Lower leg skin (tissue), 4 donors: ENCODE measurements around the gene NPAS3. TPM values are rescaled to one million over a fixed set of nuclear protein-coding genes. Genes with fewer than 3 reads are reported as not detected.

Experiments
- DNase-seq, 2 donors: peaks; one replicate each; pipeline ENCODE4 v3.0.0-alpha.2; 2019; ENCODE audit warnings: low spot score in 2 of 2
- H3K4me3 ChIP-seq: fragments of 200-600 bp; sonication (generic); 2 replicates; pipeline ENCODE4 v1.5.1; 2017; ENCODE audit warnings: mild to moderate bottlenecking, low read depth; ENCODE audit not compliant: poor library complexity, severe bottlenecking
- POLR2A ChIP-seq, 2 donors: fragments of 450-650 bp; IDR thresholded peaks; one replicate each; pipeline ENCODE4 v1.6.1; 2016 to 2017; ENCODE audit warnings: antibody characterized with exemption in 2 of 2, mild to moderate bottlenecking in 1 of 2, moderate library complexity in 1 of 2
- WGBS, 2 donors: methylation state at CpG; one replicate each; pipeline ENCODE4 v1.1.5; 2018; 5-methylcytosine and 5-hydroxymethylcytosine counted together
- intact Hi-C: fragments of 100-400 bp; cut with DNase I; formaldehyde crosslinking; loops from one replicate; pipeline ENCODE4 v1.15.0; 2023; ENCODE audit warnings: low total_unique reads
- total RNA-seq, 4 donors: library from RNA; depleted of rRNA; stranded (reverse); fragments of >200 nt; gene quantifications; one replicate each; pipeline ENCODE4 v1.1.0, GENCODE V29; 2016
- TF ChIP-seq, protein P1 (sequence below), 3 donors: fragments of 450-650 bp; IDR thresholded peaks; one replicate each; pipeline ENCODE4 v1.5.1; 2016; ENCODE audit warnings: antibody characterized with exemption in 3 of 3, mild to moderate bottlenecking in 3 of 3, moderate library complexity in 2 of 3

Gene NPAS3
- total RNA-seq, 4 donors from 2014 or later, result 0.25 to 0.29 TPM; not detected in 2

DNA sequence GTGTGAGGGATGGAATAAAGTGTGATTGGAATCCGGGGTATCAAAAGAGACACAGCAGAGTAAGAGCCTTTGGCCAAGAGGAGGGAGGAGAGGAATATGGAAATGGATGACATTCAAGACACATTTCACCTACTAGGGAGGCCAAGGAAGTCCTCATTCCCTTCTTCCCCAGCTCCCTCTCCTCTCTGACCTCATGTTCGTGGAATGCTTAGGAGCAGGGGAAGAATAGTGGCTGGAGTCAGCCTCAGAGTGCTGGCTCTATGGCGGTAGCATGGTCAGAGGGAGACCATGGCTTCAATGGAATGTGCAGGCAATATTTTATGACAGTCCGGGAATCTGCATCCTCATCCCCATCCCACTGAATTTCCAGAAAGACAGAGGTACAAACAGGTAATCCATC lies 815.6 kb downstream of the NPAS3 start:
- intact Hi-C loops, result no loop called here
- 91% methylated on average over 4 of the region's 4 CpGs for WGBS, 2 donors
- TF ChIP-seq POLR2A (IDR thresholded peaks at IDR 0.05), result no peak
- TF ChIP-seq, protein P1, sequence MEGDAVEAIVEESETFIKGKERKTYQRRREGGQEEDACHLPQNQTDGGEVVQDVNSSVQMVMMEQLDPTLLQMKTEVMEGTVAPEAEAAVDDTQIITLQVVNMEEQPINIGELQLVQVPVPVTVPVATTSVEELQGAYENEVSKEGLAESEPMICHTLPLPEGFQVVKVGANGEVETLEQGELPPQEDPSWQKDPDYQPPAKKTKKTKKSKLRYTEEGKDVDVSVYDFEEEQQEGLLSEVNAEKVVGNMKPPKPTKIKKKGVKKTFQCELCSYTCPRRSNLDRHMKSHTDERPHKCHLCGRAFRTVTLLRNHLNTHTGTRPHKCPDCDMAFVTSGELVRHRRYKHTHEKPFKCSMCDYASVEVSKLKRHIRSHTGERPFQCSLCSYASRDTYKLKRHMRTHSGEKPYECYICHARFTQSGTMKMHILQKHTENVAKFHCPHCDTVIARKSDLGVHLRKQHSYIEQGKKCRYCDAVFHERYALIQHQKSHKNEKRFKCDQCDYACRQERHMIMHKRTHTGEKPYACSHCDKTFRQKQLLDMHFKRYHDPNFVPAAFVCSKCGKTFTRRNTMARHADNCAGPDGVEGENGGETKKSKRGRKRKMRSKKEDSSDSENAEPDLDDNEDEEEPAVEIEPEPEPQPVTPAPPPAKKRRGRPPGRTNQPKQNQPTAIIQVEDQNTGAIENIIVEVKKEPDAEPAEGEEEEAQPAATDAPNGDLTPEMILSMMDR (IDR thresholded peaks at IDR 0.05), result no peak
- H3K4me3 ChIP-seq, result no peak overlapping the region
- no peak for DNase-seq

GRCh38 chr14:33755358-33755757 lies 816.7 kb downstream of the NPAS3 start:
- intact Hi-C loops, result no loop called here
- no peak for DNase-seq
- H3K4me3 ChIP-seq, result no peak overlapping the region
- no peak for TF ChIP-seq POLR2A (IDR thresholded peaks at IDR 0.05)
- TF ChIP-seq, protein P1 (IDR thresholded peaks at IDR 0.05), result no peak
- WGBS, 2 donors, result 73 to 74% methylated on average over 5 of the region's 5 CpGs

DNA sequence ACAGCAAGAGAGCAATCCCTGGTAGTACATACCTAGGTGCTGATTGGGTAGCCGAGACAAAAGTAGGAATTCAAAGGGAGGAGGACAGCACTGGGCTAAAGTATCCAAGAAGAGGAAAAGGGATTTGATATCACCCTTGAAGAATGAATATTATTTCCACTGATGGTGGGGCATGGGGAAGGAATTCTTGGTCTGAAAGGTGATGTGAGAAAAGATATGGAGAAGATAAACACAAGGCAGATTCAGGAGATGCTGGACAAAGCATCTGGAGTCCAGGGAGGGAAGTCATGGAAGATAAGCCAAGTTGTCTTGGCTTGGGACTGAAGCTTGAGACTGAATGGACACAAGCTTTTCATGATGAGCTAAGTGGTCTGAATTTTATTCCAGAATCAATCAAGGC lies 818.2 kb downstream of the NPAS3 start:
- intact Hi-C loops, result no loop called here
- TF ChIP-seq, protein P1 (IDR thresholded peaks at IDR 0.05), result no peak
- no peak for TF ChIP-seq POLR2A (IDR thresholded peaks at IDR 0.05)
- no peak for DNase-seq
- 74 to 77% methylated on average over 1 of the region's 1 CpG for WGBS, 2 donors
- no peak overlapping the region for H3K4me3 ChIP-seq

DNA sequence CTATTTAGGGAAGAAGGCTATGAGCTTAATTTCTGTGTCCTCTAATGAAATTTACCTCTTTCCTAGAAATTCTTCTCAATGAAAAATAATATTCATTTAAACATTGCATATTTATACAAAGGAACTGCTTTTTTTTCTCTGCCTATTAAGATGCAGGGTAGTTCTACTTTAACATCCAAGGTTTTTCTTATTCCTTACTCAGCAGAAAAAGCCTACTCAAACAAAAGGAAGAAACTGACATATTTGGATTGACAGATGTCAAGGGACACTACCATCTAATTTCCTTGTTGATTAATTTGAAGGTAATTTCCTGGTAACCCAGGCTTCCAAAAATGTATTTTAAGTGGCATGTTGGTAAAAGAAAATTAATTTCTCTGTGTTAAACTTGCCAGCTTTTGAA lies 819.9 kb downstream of the NPAS3 start:
- DNase-seq, result no peak
- no peak overlapping the region for H3K4me3 ChIP-seq
- no peak for TF ChIP-seq POLR2A (IDR thresholded peaks at IDR 0.05)
- TF ChIP-seq, protein P1 (IDR thresholded peaks at IDR 0.05), result no peak
- intact Hi-C loops, result no loop called here

DNA sequence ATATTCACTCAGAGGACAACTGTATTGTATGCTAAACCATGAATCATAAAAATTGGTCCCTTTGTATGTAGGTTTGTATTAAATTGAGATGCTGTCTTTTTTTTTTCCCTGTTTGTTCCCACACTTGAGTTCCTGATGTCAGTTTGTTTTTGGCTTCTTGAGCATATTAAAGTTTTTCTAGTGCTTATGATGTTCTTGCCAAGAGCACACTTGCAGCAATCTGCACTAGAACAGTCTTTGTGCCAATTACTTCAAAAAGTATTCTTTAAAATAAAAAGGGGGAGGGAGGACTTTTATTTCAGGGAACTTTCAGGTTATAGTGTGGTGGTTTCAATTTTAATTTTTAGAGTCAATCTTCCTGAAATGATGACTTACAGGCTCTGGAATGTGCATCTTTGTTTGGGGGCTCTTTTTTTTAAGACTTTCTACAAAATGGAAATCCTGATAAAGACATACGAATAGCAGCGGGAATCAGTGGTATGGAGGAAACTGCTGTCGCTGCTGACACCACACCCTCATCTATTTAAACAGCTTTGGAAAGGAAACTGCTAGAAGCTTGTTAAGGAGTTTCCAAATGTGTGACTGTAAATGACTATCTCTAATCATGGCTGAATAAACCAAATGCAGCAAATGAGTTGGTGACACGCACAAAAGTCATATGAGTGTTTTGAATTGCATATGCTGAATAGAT lies 823.6 kb downstream of the NPAS3 start:
- intact Hi-C loops, result no loop called here
- TF ChIP-seq, protein P1 (IDR thresholded peaks at IDR 0.05), result no peak
- no peak for TF ChIP-seq POLR2A (IDR thresholded peaks at IDR 0.05)

More for the DNA sequence above, 823.6 kb downstream of the NPAS3 start:
- no peak for DNase-seq
- no peak overlapping the region for H3K4me3 ChIP-seq
- WGBS, 2 donors, result 27 to 31% methylated on average over 4 of the region's 4 CpGs
